SK-N-SH (cell line): ENCODE measurements around the gene STAC. TPM values are rescaled to one million over a fixed set of nuclear protein-coding genes. Genes with fewer than 3 reads are reported as not detected.

Experiments used
- CTCF ChIA-PET: fragments of 300-600, 350-600 bp; formaldehyde crosslinking; extraction: SDS; loops from one replicate; lab custom pipeline; 2021; lab: Yijun Ruan, JAX
- POLR2A ChIA-PET: fragments of 350-600 bp; sonication (Branson Sonifier 250); formaldehyde crosslinking; extraction: SDS; loops from one replicate; lab custom pipeline; 2020; ENCODE audit warnings: antibody characterized with exemption, inconsistent platforms; lab: Yijun Ruan, JAX
- DNase-seq: peaks from one replicate; pipeline ENCODE4 v3.0.0; 2012
- H2AFZ ChIP-seq: fragments of 200-600 bp; sonication (generic); 2 replicates; pipeline ENCODE4 v1.8.1; 2016; ENCODE audit warnings: antibody characterized with exemption, mild to moderate bottlenecking, low read depth
- H3F3A ChIP-seq: fragments of 200-600 bp; sonication (generic); replicated peaks from 2 replicates; pipeline ENCODE3; 2016; ENCODE audit warnings: antibody characterized with exemption, mild to moderate bottlenecking; ENCODE audit not compliant: insufficient read depth
- H3K27ac ChIP-seq, 2 experiments: fragments of 200-500 bp in 1 of 2; fragments of 200-600 bp in 1 of 2; sonication (Bioruptor generic) in 1 of 2; sonication (generic), shearing (Covaris generic) in 1 of 2; 2 replicates each; pipeline versions ENCODE4 v1.5.1 to v1.6.1; 2014 to 2016; ENCODE audit warnings: low read depth in 2 of 2, inconsistent platforms in 1 of 2, low read length in 1 of 2, mild to moderate bottlenecking in 1 of 2, mixed read lengths in 1 of 2
- H3K27me3 ChIP-seq: fragments of 200-600 bp; sonication (generic), shearing (Covaris generic); 2 replicates; pipeline ENCODE4 v1.6.1; 2016; ENCODE audit warnings: mixed run types; ENCODE audit not compliant: insufficient read depth
- H3K36me3 ChIP-seq, 2 experiments: fragments of 200-500 bp in 1 of 2; fragments of 200-600 bp in 1 of 2; sonication (Bioruptor generic) in 1 of 2; sonication (generic) in 1 of 2; replicated peaks in 1 of 2; 2 replicates each; pipeline versions ENCODE3 to v1.5.1; 2014 to 2016; ENCODE audit warnings: low read length in 1 of 2, mild to moderate bottlenecking in 1 of 2; ENCODE audit not compliant: insufficient read depth in 2 of 2, control insufficient read depth in 1 of 2
- H3K4me1 ChIP-seq, 2 experiments: fragments of 200-500 bp in 1 of 2; fragments of 200-600 bp in 1 of 2; sonication (Bioruptor generic) in 1 of 2; sonication (generic), shearing (Covaris generic) in 1 of 2; 2 replicates each; pipeline versions ENCODE4 v1.5.1 to v1.6.1; 2014 to 2016; ENCODE audit warnings: low read depth in 1 of 2, low read length in 1 of 2, mixed run types in 1 of 2; ENCODE audit not compliant: insufficient read depth in 2 of 2, control insufficient read depth in 1 of 2
- H3K4me2 ChIP-seq: fragments of 200-600 bp; sonication (generic), shearing (Covaris generic); 2 replicates; pipeline ENCODE4 v1.6.1; 2017; ENCODE audit warnings: mixed run types
- H3K4me3 ChIP-seq, 2 experiments: fragments of 200-500 bp in 1 of 2; fragments of 200-600 bp in 1 of 2; sonication (Bioruptor generic) in 1 of 2; sonication (generic), shearing (Covaris generic) in 1 of 2; 2 replicates each; pipeline versions ENCODE4 v1.5.1 to v1.8.1; 2014 to 2016; ENCODE audit warnings: low read depth in 2 of 2, inconsistent platforms in 1 of 2, low read length in 1 of 2, mild to moderate bottlenecking in 1 of 2, mixed read lengths in 1 of 2, moderate library complexity in 1 of 2
- H3K79me2 ChIP-seq: fragments of 200-600 bp; sonication (generic); 2 replicates; pipeline ENCODE4 v1.8.1; 2017; ENCODE audit warnings: mild to moderate bottlenecking; ENCODE audit not compliant: insufficient read depth
- H3K9ac ChIP-seq: fragments of 200-600 bp; sonication (generic); 2 replicates; pipeline ENCODE4 v1.6.1; 2017; ENCODE audit warnings: mixed run types
- H3K9me2 ChIP-seq: fragments of 200-600 bp; sonication (generic); 2 replicates; pipeline ENCODE4 v1.6.1; 2017; ENCODE audit warnings: mixed run types
- H3K9me3 ChIP-seq: fragments of 200-600 bp; sonication (generic); 2 replicates; pipeline ENCODE4 v1.6.1; 2017; ENCODE audit warnings: mixed run types, mild to moderate bottlenecking, moderate library complexity
- H4K20me1 ChIP-seq: fragments of 200-600 bp; sonication (generic); 2 replicates; pipeline ENCODE4 v1.6.1; 2017; ENCODE audit warnings: mild to moderate bottlenecking, mixed run types; ENCODE audit not compliant: insufficient read depth
- GATA2 ChIP-seq: sonication (generic); formaldehyde crosslinking; IDR thresholded peaks from 2 replicates; pipeline ENCODE4 v1.5.0; 2020; ENCODE audit warnings: mild to moderate bottlenecking, missing genetic modification reagents
- IRF3 ChIP-seq: fragments of 150-350 bp; IDR thresholded peaks from 2 replicates; pipeline ENCODE4 v1.6.1; 2016; ENCODE audit warnings: mild to moderate bottlenecking, low read depth, low read length
- JUND ChIP-seq: IDR thresholded peaks from 2 replicates; pipeline ENCODE4 v1.4.0; 2012
- MAX ChIP-seq: IDR thresholded peaks from 2 replicates; pipeline ENCODE4 v1.4.0; 2012; ENCODE audit warnings: low read depth
- MEF2A ChIP-seq: IDR thresholded peaks from 2 replicates; pipeline ENCODE4 v1.4.0; 2012; ENCODE audit warnings: low read depth, borderline replicate concordance
- NFIC ChIP-seq: IDR thresholded peaks from 2 replicates; pipeline ENCODE4 v1.4.0; 2012; ENCODE audit warnings: borderline replicate concordance
- NRF1 ChIP-seq: IDR thresholded peaks from 2 replicates; pipeline ENCODE4 v1.6.1; 2012; ENCODE audit warnings: low read depth, mild to moderate bottlenecking, low read length
- PBX3 ChIP-seq: IDR thresholded peaks from 2 replicates; pipeline ENCODE4; 2012
- POLR2AphosphoS5 ChIP-seq: IDR thresholded peaks from 2 replicates; pipeline ENCODE4 v1.6.1; 2012; ENCODE audit warnings: low read depth, low read length
- RAD21 ChIP-seq: IDR thresholded peaks from 2 replicates; pipeline ENCODE4 v1.6.1; 2012; ENCODE audit warnings: mild to moderate bottlenecking, low read length
- RXRA ChIP-seq: IDR thresholded peaks from 2 replicates; pipeline ENCODE4 v1.4.0; 2012; ENCODE audit warnings: low read depth, mild to moderate bottlenecking, borderline replicate concordance
- SIN3A ChIP-seq: IDR thresholded peaks from 2 replicates; pipeline ENCODE4 v1.6.1; 2012; ENCODE audit warnings: low read depth, mild to moderate bottlenecking, low read length, moderate library complexity, borderline replicate concordance
- TCF12 ChIP-seq: IDR thresholded peaks from 2 replicates; pipeline ENCODE4 v1.4.0; 2012
- TEAD4 ChIP-seq: IDR thresholded peaks from 2 replicates; pipeline ENCODE4 v1.4.0; 2012; ENCODE audit warnings: mild to moderate bottlenecking, borderline replicate concordance; ENCODE audit not compliant: insufficient read depth
- YY1 ChIP-seq: IDR thresholded peaks from 2 replicates; pipeline ENCODE4 v1.4.0; 2012; ENCODE audit warnings: low read depth, mild to moderate bottlenecking
- WGBS: methylation state at CpG from one replicate; pipeline ENCODE4 v1.1.6; 2017; ENCODE audit warnings: low lambda C conversion rate; 5-methylcytosine and 5-hydroxymethylcytosine counted together
- polyA plus RNA-seq, 3 experiments: library from polyadenylated mRNA; depleted of rRNA; stranded (reverse); fragments of >200 nt; gene quantifications; 2 replicates each; pipeline ENCODE4 v1.2.3, GENCODE V29; 2012

Gene STAC
- polyA plus RNA-seq, 1 of the 3 experiments (the other 2 are of a cell fraction): 25.0 TPM

GRCh38 chr3:36521007-36521379 lies 140.7 kb downstream of the STAC start (continued):
- TF ChIP-seq IRF3 (no peak), POLR2AphosphoS5 (no peak), NFIC (no peak), YY1 (no peak)
- TF ChIP-seq, all 33 proteins: peak for 0

DNA sequence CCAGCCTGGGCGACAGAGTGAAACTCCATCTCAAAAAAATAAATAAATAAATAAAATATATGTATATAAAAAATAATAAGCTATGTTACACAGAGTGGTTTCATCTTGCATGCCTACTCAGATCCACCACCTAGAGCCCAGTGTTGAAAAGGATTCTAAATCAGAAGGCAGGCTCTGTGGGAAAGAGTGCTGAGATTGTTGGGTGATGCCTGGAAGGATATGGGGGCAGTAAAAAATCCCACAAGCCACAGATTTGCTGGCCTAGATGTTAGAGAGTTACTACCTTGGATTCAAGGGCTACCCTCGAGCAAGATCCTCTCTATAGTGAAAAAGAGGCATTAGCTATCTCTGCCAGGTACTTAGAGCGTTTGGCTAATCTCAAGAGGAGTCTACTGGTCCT lies 144.3 kb downstream of the STAC start:
- Histone ChIP-seq H3K9me3 (no peaks in the 10 kb centered on the region), H3K36me3 (peaks cover 22 to 42% of the 10 kb centered on the region in 2 experiments), H3K4me2 (no peak overlapping the region), H3F3A (no peaks in the 10 kb centered on the region), H3K27ac (peak overlapping the region; percentile 71 to 92; a peak in 3 of 4 replicates), H2AFZ (no peak overlapping the region), H3K4me3 (no peak overlapping the region), H3K79me2 (no peaks in the 10 kb centered on the region), H4K20me1 (no peaks in the 10 kb centered on the region), H3K4me1 (peaks cover 0 to 44% of the 10 kb centered on the region in 2 experiments; a peak in 2 of 4 replicates), H3K9ac (no peak overlapping the region), H3K27me3 (no peaks in the 10 kb centered on the region), H3K9me2 (no peaks in the 10 kb centered on the region)
- TF ChIP-seq POLR2AphosphoS5: no peak
- no peak for TF ChIP-seq TEAD4
- TF ChIP-seq RAD21: no peak
- no peak for TF ChIP-seq RXRA
- no peak for TF ChIP-seq SIN3A
- no peak for TF ChIP-seq NRF1
- no peak for TF ChIP-seq PBX3
- no peak for TF ChIP-seq TCF12
- TF ChIP-seq JUND: no peak
- TF ChIP-seq MAX: no peak
- no peak for TF ChIP-seq GATA2 (CRISPR knock-in tag)
- no peak for TF ChIP-seq MEF2A
- TF ChIP-seq YY1: no peak
- DNase-seq: no peak
- 95% methylated on average over 3 of the region's 3 CpGs for WGBS
- ChIA-PET CTCF (interaction anchor here (0.6 to 1.4 kb wide), 3 partner anchors 12 to 172 kb away, joined by 3 to 5 read pairs (median 3); no protein-coding TSS in a partner anchor), POLR2A (no interaction called here)
